Cardiac septum (tissue), 1 donor: ENCODE data around the gene MEN1. TPM values are rescaled to one million over a fixed set of nuclear protein-coding genes. Genes with fewer than 3 reads are reported as not detected.

Experiments
- DNase-seq: peaks from one replicate; pipeline ENCODE4 v3.0.0-alpha.2; 2020; ENCODE audit warnings: low spot score
- intact Hi-C: fragments of 100-400 bp; cut with DNase I; formaldehyde crosslinking; loops from one replicate; pipeline ENCODE4 v1.14.0; 2022
- total RNA-seq: library from RNA; stranded (reverse); fragmentation: NEBNext Ultra II Directional; extraction: Animal tissue kit (Norgen Biotek cat#: 25700); gene quantifications from one replicate; pipeline ENCODE4 v1.2.1, GENCODE V29; 2021
- donor health status: DM: no; HTN: no; CAD: no.

Gene MEN1
- total RNA-seq, 1 donor from 2014 or later, result 8.6 TPM

DNA sequence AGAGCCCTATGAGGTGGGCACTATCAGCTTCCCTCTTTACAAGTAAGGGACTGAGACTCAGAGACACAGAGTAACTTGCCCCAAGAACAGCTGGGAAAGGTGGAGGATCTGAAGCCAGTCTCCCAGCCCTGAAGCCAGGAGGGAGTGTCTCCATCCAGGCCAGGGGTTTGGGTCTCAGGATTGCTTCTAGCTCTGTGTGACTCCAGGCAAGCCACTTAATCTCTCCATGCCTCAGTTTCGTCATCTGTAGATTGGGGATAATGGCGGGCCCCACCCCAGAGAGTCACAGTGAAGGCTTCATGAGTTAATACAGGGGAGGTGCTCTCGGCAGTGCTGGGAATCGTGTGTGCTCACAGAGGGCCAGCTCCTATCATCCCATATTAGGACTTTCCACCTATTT, 17.9 kb downstream of the MEN1 start:
- DNase-seq, result peak; percentile 41
- intact Hi-C loops, result no loop called here

- DNase-seq, result peak; percentile 67
- intact Hi-C loops, result no loop called here
Observed at GRCh38 chr11:64791781-64792291, 18.5 kb downstream of the MEN1 start.

GRCh38 chr11:64790205-64791095, 19.9 kb downstream of the MEN1 start:
- intact Hi-C loops, result no loop called here
- DNase-seq, result peak; percentile 47

- intact Hi-C loops, result no loop called here
Observed at GRCh38 chr11:64789331-64790204, 20.8 kb downstream of the MEN1 start.

GRCh38 chr11:64788321-64789215, 21.8 kb downstream of the MEN1 start:
- DNase-seq, result peak; percentile 44
- intact Hi-C loops, result no loop called here

More at GRCh38 chr11:64789331-64790204, 20.8 kb downstream of the MEN1 start:
- peak; percentile 68 for DNase-seq

GRCh38 chr11:64787526-64788320, 22.6 kb downstream of the MEN1 start:
- intact Hi-C loops, result no loop called here
- peak; percentile 79 for DNase-seq

DNA sequence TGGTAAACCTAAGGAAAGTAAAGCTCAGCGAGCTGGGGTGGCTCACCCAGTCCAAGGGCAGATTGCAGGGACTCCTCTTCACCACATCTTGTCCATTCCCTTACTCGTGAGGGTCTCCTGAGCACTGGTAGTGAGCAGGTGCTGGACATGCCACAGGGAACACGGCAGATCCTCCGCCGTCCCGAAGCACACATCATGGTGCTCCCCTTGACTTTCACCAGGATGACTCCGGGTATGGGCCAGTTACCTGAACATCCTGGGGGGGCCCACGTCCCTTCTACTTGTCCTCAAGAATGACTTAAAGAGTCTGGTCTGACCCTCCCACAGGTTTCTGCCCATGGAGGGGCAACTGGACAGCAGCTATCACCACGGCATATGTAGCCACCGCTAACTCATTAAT, 24.0 kb downstream of the MEN1 start:
- intact Hi-C loops, result no loop called here
- peak; percentile 64 for DNase-seq

- intact Hi-C loops, result no loop called here
- peak; percentile 10 for DNase-seq
Observed at GRCh38 chr11:64784813-64785581, 25.4 kb downstream of the MEN1 start.

GRCh38 chr11:64778473-64779298, 31.7 kb downstream of the MEN1 start, which contains the start of gene SF1:
SF1 (minus strand) TSS chr11:64778542; CDS start chr11:64778392, 150 bp downstream.
- peak; percentile 99 for DNase-seq
- intact Hi-C loops, result loop anchor here (1.0 kb wide), 1 partner anchor 34 kb away; the partner anchor contains the start of gene RASGRP2

DNA sequence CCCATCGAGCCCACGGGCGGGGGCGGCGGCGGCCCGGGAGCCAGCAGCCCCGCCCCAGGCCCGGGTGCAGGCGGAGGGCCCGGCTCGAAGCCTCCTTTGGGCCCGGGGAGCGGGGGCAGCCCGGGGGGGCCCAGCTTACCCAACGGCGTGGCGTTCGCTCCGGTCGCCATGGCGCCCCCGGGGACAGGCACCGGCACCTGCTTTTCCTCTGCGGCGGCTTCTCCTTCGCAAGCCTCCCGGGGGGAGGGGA, 32.2 kb downstream of the MEN1 start:
- intact Hi-C loops, result loop anchor here (1.0 kb wide), 1 partner anchor 34 kb away; the partner anchor contains the start of gene RASGRP2

GRCh38 chr11:64777449-64778222, 32.7 kb downstream of the MEN1 start:
- intact Hi-C loops, result loop anchor here (1.0 kb wide), 1 partner anchor 33 kb away; the partner anchor contains the start of gene RASGRP2
- DNase-seq, result peak; percentile 94

More for the DNA sequence above, 32.2 kb downstream of the MEN1 start:
- no peak for DNase-seq

GRCh38 chr11:64776875-64777274, 33.5 kb downstream of the MEN1 start:
- intact Hi-C loops, result no loop called here
- DNase-seq, result no peak

- intact Hi-C loops, result no loop called here
- peak; percentile 17 for DNase-seq
Observed at GRCh38 chr11:64776425-64776824, 33.9 kb downstream of the MEN1 start.

DNA sequence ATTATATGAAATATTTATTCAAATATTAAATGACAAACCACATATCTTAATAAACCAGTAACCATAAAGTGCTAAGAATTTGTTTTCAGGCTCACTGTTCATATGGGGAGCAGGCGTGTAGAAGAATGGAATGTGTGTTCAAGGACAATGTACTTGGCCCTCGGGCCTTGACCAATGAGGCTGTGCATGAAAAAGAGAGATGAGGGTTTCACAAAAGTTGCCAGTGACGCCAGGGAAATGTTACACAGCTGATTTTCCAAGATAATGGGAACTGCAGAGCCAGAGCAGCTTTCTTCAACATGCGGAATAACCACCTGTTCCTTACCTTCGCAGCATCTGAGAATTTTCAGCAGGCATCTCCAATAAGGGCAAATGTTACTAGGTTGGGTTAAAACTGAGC, 36.2 kb downstream of the MEN1 start:
- intact Hi-C loops, result no loop called here
- peak; percentile 5 for DNase-seq

DNA sequence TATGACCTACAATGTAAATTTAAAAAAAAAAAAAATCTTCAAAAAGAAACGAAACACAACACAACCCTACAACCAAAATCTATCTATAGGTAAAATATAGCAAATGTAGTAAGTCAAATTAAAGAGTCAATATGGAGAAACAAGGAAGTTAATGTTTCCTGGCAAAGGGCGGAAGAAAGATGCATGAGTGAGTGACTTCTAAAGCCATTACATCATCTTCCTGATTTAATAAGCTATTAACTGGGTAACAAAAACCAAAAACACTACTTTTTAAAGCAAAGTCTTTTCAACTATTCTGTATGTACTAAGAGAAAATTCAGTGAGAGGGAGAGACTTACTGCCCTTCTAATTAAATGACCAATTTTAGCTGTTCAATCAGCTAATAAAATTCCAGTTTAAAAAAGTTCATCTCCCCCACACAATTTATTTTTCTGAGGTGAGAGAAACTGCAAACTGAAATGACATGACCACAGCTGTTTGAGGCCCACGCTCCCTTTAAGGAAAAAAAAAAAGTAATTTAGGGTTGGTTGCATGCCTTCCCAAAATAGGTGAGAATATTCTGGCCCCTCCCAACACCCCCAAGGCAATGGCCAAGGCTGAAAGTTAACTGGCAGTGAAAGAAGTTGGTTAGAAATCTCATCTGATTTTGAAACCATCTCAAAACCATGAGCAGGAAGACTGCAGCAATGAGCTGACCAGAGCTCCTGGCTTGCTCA, 37.9 kb downstream of the MEN1 start:
- no peak for DNase-seq
- intact Hi-C loops, result no loop called here
